Left lobe of liver (tissue), 2 donors: ENCODE measurements around the gene RAB42. TPM values are rescaled to one million over a fixed set of nuclear protein-coding genes. Genes with fewer than 3 reads are reported as not detected.
"Not testable (repeated sequence)": the region's sequence is repeated elsewhere in the genome, so short reads cannot be mapped to it uniquely, and the experiment has no call there.

Experiments used
- ATAC-seq: fragments of 200-7000 bp; cut with Tn5 transposase; one replicate; pipeline ENCODE4 v1.9.1; 2020; ENCODE audit warnings: mild to moderate bottlenecking, moderate library complexity
- DNase-seq: peaks from one replicate; pipeline ENCODE4 v3.0.0-alpha.2; 2020; ENCODE audit warnings: low spot score
- total RNA-seq: library from RNA; stranded (reverse); gene quantifications from one replicate; pipeline ENCODE4 v1.2.1, GENCODE V29; 2021
- donor health status: DM: no; HTN: no; CAD: no; lungs with moderate emphysema.
- donor health status: DM: no; HTN: yes; CAD: no.

The RAB42 gene
- total RNA-seq, 1 donor from 2014 or later = 0.75 TPM

DNA sequence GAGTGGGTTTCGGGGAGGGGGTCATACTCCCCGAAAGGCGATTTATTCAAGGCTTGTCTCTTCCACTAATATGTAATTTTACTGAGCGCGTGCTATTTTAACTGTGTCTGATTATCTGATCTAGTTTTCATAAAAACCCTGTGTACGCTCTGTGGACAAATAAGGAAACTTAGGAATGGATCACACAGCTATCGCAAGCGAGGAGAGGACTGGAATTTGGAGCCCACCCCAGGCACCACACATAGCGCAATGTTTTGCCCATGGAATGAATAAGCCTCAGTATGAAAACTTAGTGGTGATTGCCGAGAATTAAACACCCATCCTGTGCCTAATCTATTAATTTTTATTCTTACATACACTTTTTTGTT is 9.8 kb upstream of the RAB42 start:
- DNase-seq (no peak), ATAC-seq (peak; percentile 33)

DNA sequence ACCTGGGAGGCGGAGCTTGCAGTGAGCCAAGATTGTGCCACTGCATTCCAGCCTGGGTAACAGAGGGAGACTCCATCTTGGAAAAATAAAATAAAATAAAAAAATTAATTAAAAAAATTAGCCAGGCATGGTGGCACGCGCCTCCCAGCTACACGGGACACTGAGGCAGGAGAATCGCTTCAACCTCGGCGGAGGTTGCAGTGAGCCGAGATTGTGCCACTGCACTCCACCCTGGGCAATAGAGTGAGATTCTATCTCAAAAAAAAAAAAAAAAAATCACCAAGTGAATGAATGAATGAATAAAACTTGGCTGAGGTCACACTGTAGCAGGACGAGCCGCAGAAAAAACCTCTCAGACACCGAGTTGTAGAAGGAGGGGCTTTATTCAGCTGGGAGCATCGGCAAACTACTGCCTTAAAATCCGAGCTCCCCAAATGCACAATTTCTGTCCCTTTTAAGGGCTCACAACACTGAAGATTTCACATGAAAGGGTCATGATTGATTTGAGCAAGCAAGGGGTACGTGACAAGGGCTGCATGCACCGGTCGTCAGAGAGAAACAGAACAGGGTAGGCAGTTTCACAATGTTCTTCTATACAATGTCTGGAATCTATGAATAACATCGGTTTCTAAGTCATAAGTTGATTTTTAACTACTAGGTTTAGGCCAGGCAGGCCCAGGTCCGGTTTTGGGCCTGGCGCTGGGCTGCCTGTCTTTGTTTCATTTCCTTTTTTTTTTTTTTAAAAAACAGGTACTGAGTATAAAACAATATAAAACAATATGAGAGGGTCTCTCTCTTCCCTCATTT is 5.3 kb upstream of the RAB42 start:
- not testable (repeated sequence) for DNase-seq, ATAC-seq

GRCh38 chr1:28592321-28593071 is 431 bp downstream of the RAB42 start:
- no peak for DNase-seq
- ATAC-seq = peak; percentile 67

GRCh38 chr1:28593988-28594356 is 1.9 kb downstream of the RAB42 start:
- not testable (repeated sequence) for DNase-seq, ATAC-seq

- not testable (repeated sequence) for DNase-seq
These were observed 2.8 kb downstream of the RAB42 start for GRCh38 chr1:28594686-28595411.

GRCh38 chr1:28595412-28596191 is 3.5 kb downstream of the RAB42 start:
- ATAC-seq = no peak
- no peak for DNase-seq

More at GRCh38 chr1:28594686-28595411, 2.8 kb downstream of the RAB42 start:
- not testable (repeated sequence) for ATAC-seq

DNA sequence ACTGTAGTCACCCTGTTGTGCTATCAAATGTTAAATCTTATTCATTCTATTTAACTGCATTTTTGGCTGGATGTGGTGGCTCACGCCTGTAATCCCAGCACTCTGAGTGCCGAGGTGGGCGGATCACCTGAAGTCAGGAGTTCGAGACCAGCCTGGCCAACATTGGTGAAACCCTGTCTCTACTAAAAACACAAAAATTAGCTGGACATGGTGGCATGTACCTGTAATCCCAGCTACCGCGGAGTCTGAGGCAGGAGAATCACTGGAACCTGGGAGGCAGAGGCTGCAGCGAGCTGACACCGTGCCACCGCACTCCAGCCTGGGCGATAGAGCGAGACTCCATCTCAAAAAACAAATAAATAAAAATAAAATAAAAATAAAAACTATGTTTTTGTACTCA is 4.2 kb downstream of the RAB42 start:
- not testable (repeated sequence) for DNase-seq, ATAC-seq

GRCh38 chr1:28601696-28602095 is 9.6 kb downstream of the RAB42 start:
- no peak for ATAC-seq
- DNase-seq = no peak

GRCh38 chr1:28602536-28603439 is 10.7 kb downstream of the RAB42 start:
- peak; percentile 92 for ATAC-seq
- DNase-seq = peak; percentile 50

GRCh38 chr1:28604411-28604810 is 12.3 kb downstream of the RAB42 start:
- ATAC-seq = no peak
- DNase-seq = no peak

GRCh38 chr1:28604962-28605361 is 12.9 kb downstream of the RAB42 start:
- ATAC-seq (no peak), DNase-seq (no peak)

- DNase-seq (no peak), ATAC-seq (no peak)
These were observed 14.7 kb downstream of the RAB42 start for GRCh38 chr1:28606771-28607170.

GRCh38 chr1:28613175-28613574 is 21.1 kb downstream of the RAB42 start:
- DNase-seq = no peak
- no peak for ATAC-seq

- ATAC-seq (no peak), DNase-seq (no peak)
These were observed 39.6 kb downstream of the RAB42 start for GRCh38 chr1:28631713-28632112.

- ATAC-seq (no peak), DNase-seq (no peak)
These were observed 40.5 kb downstream of the RAB42 start for GRCh38 chr1:28632560-28632959.

GRCh38 chr1:28640766-28641165 is 48.7 kb downstream of the RAB42 start:
- DNase-seq (no peak), ATAC-seq (no peak)

GRCh38 chr1:28642056-28642846 is 50.2 kb downstream of the RAB42 start:
- ATAC-seq (peak; percentile 23), DNase-seq (no peak)

GRCh38 chr1:28642847-28643635 is 51.0 kb downstream of the RAB42 start, which contains the start of gene TAF12:
Gene TAF12 (minus strand): TSS chr1:28643067. CDS start chr1:28622081, 20,986 bp downstream.
- ATAC-seq = peak; percentile 88
- peak; percentile 95 for DNase-seq
